ENCODE results near the gene FBXL17. TPM values are rescaled to one million over a fixed set of nuclear protein-coding genes. Genes with fewer than 3 reads are reported as not detected.

FBXL17 gene
- total RNA-seq, 1 donor from 2014 or later = 21.6 TPM

DNA sequence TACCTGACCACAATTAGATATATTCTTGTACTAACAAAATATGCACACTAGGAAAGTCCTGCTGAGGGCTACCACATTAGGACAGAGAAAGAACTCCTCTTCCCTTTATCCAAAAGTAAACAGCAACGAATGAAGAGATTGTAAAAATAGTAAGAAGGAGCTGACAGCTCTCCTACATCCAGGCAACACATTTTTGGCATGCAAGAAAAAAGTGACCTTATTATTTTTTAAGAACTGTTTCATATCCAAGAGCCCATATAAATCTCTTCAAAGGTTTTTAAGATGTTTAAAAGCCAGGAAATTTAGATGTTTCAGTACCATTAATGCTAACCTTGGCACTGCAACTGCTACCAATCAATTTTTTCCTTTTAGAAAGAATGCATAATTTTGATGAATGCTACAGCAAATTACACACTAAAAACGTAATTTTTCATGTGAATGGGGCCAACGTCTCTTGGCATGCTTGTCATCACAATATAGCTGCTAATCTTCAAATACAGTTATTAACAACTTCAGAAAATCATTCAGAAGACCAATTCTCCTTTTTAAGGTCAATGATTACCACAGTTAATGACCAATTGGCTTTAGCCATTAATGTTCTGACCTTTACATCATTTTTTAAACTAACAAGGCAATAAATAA, 132.0 kb downstream of the FBXL17 start:
- Mint-ChIP-seq H3K27ac (no peak overlapping the region), H3K36me3 (peaks cover 4% of the 10 kb centered on the region), H3K4me3 (no peak overlapping the region), H3K4me1 (peaks cover 41% of the 10 kb centered on the region), H3K27me3 (ENCODE audit: low read depth) (peaks cover 7% of the 10 kb centered on the region), H3K9me3 (peaks cover 7% of the 10 kb centered on the region)
- no peak for DNase-seq (ENCODE audit: low spot score in 2 of 2, unreplicated experiment in 2 of 2)
- TF ChIP-seq, protein P1, sequence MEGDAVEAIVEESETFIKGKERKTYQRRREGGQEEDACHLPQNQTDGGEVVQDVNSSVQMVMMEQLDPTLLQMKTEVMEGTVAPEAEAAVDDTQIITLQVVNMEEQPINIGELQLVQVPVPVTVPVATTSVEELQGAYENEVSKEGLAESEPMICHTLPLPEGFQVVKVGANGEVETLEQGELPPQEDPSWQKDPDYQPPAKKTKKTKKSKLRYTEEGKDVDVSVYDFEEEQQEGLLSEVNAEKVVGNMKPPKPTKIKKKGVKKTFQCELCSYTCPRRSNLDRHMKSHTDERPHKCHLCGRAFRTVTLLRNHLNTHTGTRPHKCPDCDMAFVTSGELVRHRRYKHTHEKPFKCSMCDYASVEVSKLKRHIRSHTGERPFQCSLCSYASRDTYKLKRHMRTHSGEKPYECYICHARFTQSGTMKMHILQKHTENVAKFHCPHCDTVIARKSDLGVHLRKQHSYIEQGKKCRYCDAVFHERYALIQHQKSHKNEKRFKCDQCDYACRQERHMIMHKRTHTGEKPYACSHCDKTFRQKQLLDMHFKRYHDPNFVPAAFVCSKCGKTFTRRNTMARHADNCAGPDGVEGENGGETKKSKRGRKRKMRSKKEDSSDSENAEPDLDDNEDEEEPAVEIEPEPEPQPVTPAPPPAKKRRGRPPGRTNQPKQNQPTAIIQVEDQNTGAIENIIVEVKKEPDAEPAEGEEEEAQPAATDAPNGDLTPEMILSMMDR (IDR thresholded peaks at IDR 0.05; ENCODE audit: unreplicated experiment) = no peak

DNA sequence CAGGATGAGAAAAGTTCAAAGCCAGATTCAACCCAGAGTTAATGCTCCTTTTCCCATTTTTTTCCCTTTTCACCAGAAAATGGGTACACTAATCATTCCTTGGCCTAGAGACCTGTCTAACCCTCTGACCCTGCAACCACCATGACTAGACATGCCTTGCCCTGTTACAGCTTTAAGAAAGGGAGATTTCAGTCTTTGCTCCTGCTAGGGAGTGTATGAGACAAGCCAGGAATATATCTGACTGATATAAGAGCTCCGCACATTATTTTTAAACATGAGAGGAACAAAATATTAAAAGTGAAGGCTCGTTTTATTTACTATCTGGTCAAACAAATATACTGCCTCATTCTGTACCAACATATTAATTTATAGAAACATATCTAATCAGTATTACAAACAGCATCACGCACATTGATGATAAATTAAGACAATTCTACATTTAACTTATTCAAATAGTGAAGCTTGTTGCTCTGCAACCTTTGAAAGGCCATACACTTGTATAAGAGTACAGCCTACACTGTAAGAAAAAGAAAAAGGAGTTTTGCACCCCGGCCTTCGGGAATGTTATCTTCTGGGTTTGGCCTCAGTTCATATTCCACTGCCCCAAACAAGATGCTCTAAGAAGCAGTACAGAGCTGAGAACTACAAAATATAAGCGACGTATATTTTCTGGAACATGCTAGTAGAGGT, 132.7 kb downstream of the FBXL17 start:
- Mint-ChIP-seq H3K9me3 (peaks cover 7% of the 10 kb centered on the region), H3K27me3 (ENCODE audit: low read depth) (peaks cover 7% of the 10 kb centered on the region), H3K36me3 (peaks cover 4% of the 10 kb centered on the region), H3K4me3 (no peak overlapping the region), H3K27ac (no peak overlapping the region), H3K4me1 (peaks cover 38% of the 10 kb centered on the region)
- DNase-seq (ENCODE audit: low spot score in 2 of 2, unreplicated experiment in 2 of 2) = no peak
- TF ChIP-seq, protein P1 (IDR thresholded peaks at IDR 0.05; ENCODE audit: unreplicated experiment) = no peak

DNA sequence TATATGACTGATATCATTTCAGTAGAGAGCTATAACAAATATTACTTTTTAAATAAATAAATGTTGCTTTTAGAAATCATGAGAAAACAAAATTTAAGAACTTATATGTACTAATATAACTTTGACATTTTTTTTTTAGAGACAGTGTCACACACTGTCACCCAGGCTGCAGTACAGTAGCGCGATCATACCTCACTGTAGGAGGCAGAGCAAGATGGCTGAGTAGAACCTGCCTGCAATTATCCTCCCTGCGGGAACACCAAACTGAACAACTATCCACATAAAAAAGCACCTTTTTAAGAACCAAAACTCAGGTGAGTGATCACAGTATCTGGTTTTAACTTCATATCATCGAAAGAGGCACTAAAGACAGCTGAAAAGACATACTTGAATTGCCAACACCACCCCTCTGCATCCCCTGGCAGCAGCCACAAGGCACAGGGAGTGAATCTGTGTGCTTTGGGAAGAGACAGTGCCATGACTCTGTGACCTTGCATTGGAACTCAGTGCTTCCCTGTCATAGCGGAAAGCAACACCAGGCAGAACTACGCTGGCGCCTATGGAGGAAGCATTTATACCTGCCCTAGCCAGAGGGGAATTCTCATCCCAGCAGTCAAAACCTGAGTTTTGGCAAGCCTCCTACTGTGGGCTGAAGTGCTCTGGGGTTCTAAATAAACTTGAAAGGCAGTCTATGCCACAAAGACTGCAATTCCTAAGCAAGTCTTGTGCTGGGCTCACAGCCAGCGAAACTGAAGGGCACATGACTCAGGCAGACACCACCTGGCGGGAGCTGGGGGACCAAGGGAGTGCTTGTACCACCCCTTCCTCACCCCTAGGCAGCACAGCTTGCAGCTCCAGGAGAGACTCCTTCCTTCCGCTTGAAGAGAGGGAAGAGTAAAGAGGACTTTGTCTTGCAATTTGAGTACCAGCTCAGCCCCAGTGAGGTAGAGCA, 142.7 kb downstream of the FBXL17 start:
- H3K4me1 Mint-ChIP-seq = no peaks in the 10 kb centered on the region
- H3K36me3 Mint-ChIP-seq = peaks cover 11% of the 10 kb centered on the region
- H3K4me3 Mint-ChIP-seq = no peak overlapping the region
- peaks cover 16% of the 10 kb centered on the region for H3K9me3 Mint-ChIP-seq
- TF ChIP-seq, protein P1 (IDR thresholded peaks at IDR 0.05; ENCODE audit: unreplicated experiment) = no peak
- H3K27ac Mint-ChIP-seq = no peak overlapping the region
- no peak for DNase-seq (ENCODE audit: low spot score in 2 of 2, unreplicated experiment in 2 of 2)
- peaks cover 2% of the 10 kb centered on the region for H3K27me3 Mint-ChIP-seq (ENCODE audit: low read depth)

DNA sequence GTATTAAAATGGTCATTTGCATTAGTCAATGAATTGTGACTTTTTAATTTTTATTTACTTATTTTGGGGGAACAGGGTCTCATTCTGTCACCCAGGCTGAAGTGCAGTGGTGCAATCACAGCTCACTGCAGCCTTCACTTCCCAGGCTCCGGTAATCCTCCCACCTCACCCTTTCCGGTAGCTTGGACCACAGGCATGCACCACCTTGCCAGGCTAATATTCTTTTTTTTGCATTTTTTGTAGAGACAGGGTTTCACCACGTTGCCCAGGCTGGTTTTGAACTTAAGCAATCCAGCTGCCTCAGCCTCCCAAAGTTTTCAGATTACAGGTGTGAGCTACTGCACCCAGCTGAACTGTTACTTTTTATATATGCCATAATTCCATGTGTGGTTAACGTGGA, 143.4 kb downstream of the FBXL17 start:
- H3K36me3 Mint-ChIP-seq = peaks cover 11% of the 10 kb centered on the region
- DNase-seq (ENCODE audit: low spot score in 2 of 2, unreplicated experiment in 2 of 2) = no peak
- TF ChIP-seq, protein P1 (IDR thresholded peaks at IDR 0.05; ENCODE audit: unreplicated experiment) = no peak
- no peaks in the 10 kb centered on the region for H3K27me3 Mint-ChIP-seq (ENCODE audit: low read depth)
- H3K9me3 Mint-ChIP-seq = peaks cover 16% of the 10 kb centered on the region
- H3K4me3 Mint-ChIP-seq = no peak overlapping the region
- no peak overlapping the region for H3K27ac Mint-ChIP-seq
- H3K4me1 Mint-ChIP-seq = peaks cover 4% of the 10 kb centered on the region

DNA sequence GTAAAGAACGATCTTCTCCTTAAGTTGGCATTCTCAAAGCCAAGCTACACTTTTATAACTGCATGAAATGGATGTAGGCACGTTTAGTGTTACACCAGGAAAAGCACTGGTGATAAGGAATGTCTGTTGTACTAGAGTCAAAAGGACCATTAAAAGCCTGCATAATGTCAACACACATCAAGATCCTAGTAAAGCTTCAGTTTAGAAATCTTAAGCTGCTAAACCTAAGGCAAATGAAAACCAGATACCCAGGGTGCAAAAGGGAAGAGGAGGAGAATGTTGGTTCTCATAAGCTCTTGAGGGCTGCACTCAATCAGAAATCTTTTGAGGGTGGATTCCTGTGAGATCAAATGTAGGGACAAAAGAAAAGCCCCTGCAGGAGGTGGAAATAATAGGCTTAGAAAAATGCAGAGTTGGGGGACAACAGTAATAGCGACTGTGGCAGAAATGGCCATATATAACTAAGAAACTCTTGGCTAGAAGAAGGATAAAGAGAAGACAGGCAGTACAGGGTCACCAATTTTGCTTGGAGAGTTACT, 148.2 kb downstream of the FBXL17 start:
- no peak overlapping the region for H3K27ac Mint-ChIP-seq
- peaks cover 17% of the 10 kb centered on the region for H3K9me3 Mint-ChIP-seq
- DNase-seq (ENCODE audit: low spot score in 2 of 2, unreplicated experiment in 2 of 2) = no peak
- H3K4me1 Mint-ChIP-seq = peaks cover 8% of the 10 kb centered on the region
- no peak overlapping the region for H3K4me3 Mint-ChIP-seq
- TF ChIP-seq, protein P1 (IDR thresholded peaks at IDR 0.05; ENCODE audit: unreplicated experiment) = no peak
- H3K36me3 Mint-ChIP-seq = peaks cover 17% of the 10 kb centered on the region
- H3K27me3 Mint-ChIP-seq (ENCODE audit: low read depth) = no peaks in the 10 kb centered on the region

Measured in mesothelial cell of epicardium (in vitro differentiated cells).